ENCODE data around the gene GSTA2.
"Not testable (repeated sequence)": the region's sequence is repeated elsewhere in the genome, so short reads cannot be mapped to it uniquely, and the experiment has no call there.

GRCh38 chr6:52789658-52790057 is 26.4 kb upstream of the GSTA2 start:
- not testable (repeated sequence) for TF ChIP-seq CTCF (IDR thresholded peaks at IDR 0.05; ENCODE audit: borderline replicate concordance, extremely low read depth, low read length, poor library complexity, severe bottlenecking); EZH2 (IDR thresholded peaks at IDR 0.05; ENCODE audit: borderline replicate concordance, low read depth, low read length, severe bottlenecking)
